Panc1 (cell line): ENCODE results near the gene MEAK7.

Experiments
- POLR2AphosphoS5 ChIP-seq: IDR thresholded peaks from 2 replicates; pipeline ENCODE4 v1.6.1; 2012; ENCODE audit warnings: mild to moderate bottlenecking, low read depth, low read length, moderate library complexity
- SIN3A ChIP-seq: IDR thresholded peaks from 2 replicates; pipeline ENCODE4 v1.6.1; 2012; ENCODE audit warnings: low read depth, mild to moderate bottlenecking, low read length, moderate library complexity, borderline replicate concordance; ENCODE audit not compliant: insufficient read depth
- TCF7L2 ChIP-seq: IDR thresholded peaks from 2 replicates; pipeline ENCODE4 v1.6.1; 2011; ENCODE audit warnings: mild to moderate bottlenecking, low read depth, low read length, inconsistent platforms
- TF ChIP-seq, protein P1 (sequence below): fragments of 450-650 bp; IDR thresholded peaks from 2 replicates; pipeline ENCODE4 v1.5.1; 2017; ENCODE audit warnings: mild to moderate bottlenecking
- TF ChIP-seq, protein P2 (sequence below), 2 experiments: IDR thresholded peaks; 2 replicates each; pipeline ENCODE4 v1.6.1; 2011 to 2012; ENCODE audit warnings: low read depth in 2 of 2, control low read depth in 1 of 2, low read length in 1 of 2, mild to moderate bottlenecking in 1 of 2, moderate library complexity in 1 of 2; ENCODE audit not compliant: insufficient read depth in 1 of 2

DNA sequence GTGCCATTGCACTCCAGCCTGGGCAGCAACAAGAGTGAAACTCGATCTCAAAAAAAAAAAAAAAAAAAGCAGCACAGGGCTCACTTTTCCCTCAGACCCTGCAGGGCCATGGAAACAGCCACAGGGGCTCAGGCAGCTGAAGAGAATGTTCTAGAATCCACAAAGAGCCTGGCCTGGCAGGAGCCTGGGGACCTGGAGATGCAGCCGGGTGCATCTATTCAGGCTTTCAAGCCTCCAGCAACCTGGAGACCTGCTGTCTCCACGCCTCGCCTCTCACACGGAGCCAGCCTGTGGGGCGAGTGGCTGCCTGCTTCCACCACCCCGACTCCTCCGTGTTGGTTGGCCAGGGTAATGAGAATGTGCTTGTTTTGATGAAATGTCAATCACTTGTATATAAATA is 44.0 kb upstream of the MEAK7 start:
- TF ChIP-seq, protein P1, sequence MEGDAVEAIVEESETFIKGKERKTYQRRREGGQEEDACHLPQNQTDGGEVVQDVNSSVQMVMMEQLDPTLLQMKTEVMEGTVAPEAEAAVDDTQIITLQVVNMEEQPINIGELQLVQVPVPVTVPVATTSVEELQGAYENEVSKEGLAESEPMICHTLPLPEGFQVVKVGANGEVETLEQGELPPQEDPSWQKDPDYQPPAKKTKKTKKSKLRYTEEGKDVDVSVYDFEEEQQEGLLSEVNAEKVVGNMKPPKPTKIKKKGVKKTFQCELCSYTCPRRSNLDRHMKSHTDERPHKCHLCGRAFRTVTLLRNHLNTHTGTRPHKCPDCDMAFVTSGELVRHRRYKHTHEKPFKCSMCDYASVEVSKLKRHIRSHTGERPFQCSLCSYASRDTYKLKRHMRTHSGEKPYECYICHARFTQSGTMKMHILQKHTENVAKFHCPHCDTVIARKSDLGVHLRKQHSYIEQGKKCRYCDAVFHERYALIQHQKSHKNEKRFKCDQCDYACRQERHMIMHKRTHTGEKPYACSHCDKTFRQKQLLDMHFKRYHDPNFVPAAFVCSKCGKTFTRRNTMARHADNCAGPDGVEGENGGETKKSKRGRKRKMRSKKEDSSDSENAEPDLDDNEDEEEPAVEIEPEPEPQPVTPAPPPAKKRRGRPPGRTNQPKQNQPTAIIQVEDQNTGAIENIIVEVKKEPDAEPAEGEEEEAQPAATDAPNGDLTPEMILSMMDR, result no peak
- TF ChIP-seq POLR2AphosphoS5, result no peak
- TF ChIP-seq SIN3A, result no peak
- TF ChIP-seq, protein P2, sequence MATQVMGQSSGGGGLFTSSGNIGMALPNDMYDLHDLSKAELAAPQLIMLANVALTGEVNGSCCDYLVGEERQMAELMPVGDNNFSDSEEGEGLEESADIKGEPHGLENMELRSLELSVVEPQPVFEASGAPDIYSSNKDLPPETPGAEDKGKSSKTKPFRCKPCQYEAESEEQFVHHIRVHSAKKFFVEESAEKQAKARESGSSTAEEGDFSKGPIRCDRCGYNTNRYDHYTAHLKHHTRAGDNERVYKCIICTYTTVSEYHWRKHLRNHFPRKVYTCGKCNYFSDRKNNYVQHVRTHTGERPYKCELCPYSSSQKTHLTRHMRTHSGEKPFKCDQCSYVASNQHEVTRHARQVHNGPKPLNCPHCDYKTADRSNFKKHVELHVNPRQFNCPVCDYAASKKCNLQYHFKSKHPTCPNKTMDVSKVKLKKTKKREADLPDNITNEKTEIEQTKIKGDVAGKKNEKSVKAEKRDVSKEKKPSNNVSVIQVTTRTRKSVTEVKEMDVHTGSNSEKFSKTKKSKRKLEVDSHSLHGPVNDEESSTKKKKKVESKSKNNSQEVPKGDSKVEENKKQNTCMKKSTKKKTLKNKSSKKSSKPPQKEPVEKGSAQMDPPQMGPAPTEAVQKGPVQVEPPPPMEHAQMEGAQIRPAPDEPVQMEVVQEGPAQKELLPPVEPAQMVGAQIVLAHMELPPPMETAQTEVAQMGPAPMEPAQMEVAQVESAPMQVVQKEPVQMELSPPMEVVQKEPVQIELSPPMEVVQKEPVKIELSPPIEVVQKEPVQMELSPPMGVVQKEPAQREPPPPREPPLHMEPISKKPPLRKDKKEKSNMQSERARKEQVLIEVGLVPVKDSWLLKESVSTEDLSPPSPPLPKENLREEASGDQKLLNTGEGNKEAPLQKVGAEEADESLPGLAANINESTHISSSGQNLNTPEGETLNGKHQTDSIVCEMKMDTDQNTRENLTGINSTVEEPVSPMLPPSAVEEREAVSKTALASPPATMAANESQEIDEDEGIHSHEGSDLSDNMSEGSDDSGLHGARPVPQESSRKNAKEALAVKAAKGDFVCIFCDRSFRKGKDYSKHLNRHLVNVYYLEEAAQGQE (IDR thresholded peaks at IDR 0.05; ENCODE audit: insufficient read depth in 1 of 2, low read depth in 2 of 2, low read length in 1 of 2), result no peak
- no peak for TF ChIP-seq TCF7L2
